GM19463 (cell line): ENCODE results near the gene ARSJ.
"Not testable (repeated sequence)": the region's sequence is repeated elsewhere in the genome, so short reads cannot be mapped to it uniquely, and the experiment has no call there.

Source experiments
- ATAC-seq: cut with Tn5 transposase; IDR thresholded peaks from one replicate; pipeline ENCODE4 v1.9.1; 2021; ENCODE audit warnings: mild to moderate bottlenecking, moderate library complexity; ENCODE audit not compliant: unreplicated experiment

ARSJ gene

DNA sequence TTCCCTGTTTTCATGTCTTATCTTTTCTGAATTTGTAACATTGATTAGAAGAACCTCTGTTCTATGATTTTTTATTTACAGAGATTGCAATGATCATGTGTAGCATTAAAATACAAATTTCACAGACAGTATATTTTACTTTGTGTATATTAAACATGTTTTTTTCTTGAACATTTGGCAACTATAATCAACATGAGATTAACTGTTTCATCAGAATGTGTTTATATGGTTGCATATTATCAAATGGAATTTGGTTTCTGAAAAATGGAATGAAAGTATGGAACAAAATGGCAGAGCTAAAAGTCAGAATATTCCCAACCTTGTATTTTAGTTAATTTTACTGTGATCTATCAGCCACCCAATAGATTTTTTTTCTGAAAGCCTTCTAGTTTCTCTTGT is 19.9 kb downstream of the ARSJ start:
- no peak for ATAC-seq

DNA sequence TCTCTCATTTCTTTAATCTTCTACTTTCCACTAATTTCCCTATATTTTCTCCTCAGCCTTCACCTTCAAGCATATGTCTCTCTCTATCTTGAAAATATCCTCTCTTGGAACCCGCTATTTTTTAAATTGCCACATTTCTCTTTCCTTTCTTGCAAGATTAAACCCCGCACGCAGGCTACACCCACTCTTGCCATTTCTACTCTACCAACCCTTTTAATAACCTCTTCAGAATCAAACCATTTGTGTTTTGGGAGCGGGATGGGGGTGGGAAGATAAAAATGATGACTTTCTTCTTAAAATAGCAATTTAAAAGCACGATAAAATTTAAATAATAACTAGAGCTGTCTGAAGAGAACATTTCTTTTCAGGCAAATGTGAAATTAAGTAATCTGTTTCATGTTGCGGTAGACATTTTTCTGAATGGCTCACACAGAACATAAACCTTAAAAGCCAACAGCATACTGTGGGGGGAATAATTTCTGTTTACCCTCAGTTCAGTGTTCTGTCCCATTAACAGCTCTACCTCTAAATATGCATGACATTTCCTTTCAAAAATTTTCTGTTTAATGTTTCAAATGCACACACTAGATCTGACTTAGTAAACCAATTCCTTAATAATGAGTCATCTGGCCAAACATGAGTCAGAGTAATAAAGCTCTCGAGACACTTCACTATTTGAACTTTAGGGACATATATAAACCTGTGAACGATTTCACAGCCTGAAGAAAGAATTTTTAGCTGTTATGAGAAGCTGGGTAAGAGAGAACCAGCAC is 20.5 kb downstream of the ARSJ start:
- ATAC-seq = no peak

DNA sequence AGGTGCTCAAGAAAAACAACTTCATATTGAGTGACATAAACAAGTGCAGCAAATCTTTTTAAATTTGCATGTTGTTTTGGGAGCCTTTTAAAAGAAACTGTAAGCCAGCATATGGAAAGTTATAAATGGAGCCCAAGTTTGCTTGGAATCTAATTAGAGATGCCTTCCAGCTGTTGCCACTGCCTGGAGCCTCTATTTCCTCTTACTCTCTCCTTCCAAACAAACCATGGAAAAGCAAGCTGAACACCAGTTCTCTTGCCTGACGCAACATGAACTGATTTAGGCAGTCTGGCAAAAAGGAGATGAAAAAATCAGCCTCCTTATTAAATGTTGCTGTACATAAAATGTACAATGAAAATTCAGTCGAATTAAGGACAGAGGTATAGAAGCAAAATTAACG is 21.5 kb downstream of the ARSJ start:
- no peak for ATAC-seq

DNA sequence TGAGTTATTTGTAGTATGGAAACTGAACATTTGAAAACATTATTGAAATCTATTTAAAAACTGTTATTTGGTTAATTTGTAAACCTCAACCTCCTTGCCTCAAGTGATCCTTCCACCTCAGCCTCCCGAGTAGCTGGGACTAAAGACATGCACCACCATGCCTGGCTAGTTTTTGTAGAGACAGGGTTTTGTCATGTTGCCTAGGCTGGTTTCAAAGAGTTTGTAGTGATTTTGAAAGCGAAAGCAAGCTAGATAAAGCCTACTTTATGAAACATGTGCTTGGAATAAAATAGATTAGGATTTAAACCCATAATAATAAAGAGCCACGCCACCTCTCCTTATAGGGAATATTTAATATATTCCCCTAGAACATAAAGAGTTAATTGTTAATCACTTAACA is 23.5 kb downstream of the ARSJ start:
- ATAC-seq = no peak

DNA sequence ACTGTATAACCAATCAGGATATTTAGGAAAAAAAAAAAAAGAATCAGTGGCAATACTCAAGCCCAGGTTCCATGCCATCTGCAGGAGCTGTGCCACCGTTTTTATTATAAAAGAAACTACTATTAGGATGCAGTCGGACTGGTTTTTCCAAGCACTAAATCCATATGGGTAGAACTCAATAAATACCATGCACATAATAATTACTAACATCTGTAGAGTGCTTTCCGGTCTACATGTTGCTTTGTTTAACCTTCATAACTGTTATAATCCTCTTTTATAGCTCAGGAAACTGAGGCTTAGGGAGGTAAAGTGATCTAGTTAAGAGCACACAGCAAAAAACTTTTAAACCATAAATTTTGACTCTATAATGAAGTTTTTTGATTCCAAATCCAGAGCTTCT is 24.0 kb downstream of the ARSJ start:
- no peak for ATAC-seq

DNA sequence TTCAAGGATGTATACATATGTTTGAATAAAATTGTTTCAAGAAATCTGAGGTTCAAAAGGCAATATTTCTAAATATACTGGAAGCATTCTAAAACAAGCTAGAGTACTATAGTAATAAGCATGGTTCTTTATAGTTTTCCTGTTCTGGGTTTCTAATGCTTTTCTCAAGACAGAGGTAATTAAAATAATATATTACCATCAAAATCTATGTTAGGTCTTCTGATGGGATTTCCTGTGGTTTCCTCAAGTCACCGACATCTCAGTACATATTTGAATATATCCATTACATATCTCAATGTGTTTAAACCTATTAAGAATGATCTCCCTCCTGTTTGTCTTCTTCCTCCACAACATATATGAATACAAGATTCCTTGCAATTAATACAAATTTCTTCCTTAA is 25.6 kb downstream of the ARSJ start:
- no peak for ATAC-seq

DNA sequence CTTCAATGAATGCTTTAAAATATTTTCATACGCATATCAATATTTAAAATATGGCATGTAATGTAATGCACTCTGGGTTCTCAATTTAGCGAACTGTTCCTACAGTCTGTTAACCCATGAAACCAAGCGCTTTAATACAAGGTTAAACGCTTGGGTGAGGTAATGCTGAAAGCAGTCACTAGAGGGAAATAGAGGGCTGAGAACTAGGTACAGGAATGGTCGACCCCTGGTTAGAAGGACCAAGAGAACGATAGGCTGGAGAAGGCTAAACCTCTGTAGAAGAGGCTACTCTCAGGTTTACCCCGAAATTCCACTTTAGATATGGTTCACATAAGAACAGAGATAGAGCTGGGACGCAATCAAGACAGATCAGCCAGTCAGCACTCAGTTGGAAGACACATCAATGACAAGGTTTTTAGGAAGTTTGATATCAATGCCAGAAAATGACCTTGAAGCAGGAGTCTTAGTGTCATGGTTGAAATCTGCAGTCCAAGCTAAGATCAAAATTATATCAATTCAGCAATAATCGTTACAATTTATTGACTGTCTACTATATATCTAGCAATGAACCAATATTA is 26.9 kb downstream of the ARSJ start:
- ATAC-seq = peak; percentile 93

DNA sequence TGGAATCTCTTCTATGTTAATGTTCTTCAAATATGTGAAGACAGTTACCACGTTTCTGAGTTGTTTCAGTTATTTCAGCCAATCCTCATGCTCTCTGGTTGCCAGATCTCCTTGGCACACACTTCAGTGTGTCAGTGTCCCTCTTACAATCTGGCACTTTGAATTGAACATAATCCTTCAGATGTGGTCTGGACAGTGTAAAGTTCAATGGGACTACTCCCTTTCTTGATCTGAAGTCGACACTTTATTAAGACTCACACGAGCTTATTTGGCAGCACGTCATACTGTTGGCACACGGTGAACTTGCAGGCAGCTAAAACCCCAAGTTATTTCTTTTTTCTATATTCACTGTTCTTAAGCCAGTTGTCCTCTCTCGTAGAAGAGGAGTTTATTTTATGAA is 28.2 kb downstream of the ARSJ start:
- no peak for ATAC-seq

DNA sequence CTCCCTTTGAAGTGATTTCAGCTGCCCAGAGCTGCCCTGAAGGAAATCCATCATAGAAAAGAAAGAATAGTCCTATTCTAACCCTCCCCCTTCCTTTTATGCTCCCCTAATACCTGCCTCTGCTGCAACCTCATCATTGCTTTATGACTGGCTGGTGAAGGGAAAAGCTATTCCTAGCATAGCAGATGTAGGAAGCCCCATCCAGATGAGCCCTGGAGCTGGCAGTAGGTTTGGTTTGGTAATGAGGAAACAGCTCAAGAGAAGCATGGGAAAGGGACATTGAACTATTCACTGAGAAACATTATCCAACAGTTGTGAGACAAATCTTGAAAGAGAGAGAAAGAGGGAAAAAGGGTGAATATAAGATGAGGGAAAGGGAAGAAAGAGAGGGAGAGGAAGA is 29.2 kb downstream of the ARSJ start:
- ATAC-seq = no peak

DNA sequence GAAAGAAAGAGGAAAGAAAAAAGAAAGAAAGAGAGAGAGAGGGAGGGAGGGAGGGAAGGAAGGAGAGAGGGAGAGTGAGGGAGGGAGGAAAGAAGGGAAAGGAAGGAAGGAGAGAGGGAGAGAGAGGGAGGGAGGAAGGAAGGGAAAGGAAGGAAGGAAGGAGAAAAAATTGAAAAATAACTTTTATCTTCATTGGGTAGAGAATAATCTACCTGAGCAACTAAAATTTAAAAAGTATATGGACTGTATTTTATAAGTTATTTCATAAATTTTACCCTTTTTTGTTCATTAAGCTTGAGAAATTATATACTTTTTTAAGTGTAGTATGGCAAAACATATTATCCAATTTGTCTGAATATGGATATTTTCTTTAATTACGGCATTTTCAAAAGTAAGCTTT is 32.0 kb downstream of the ARSJ start:
- no peak for ATAC-seq

DNA sequence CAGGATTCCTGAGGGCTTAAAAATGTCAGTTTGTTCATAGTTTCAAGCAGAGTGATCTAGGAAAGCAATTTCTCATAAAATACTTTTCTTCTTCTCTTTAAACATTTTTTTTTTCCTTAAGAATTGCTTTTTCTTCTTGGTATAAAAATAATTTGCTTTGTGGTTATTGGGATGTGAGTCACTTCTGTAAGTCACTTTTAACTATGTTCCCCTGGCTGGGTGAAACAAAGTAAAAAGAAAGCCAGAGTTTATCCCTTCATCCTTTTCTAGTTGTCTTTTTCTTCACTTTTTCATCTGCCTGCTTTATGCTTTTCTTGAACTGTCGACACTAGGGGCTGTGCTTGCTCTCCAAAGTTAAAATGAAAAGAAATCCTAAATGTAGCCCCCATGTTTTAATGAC is 33.5 kb downstream of the ARSJ start:
- no peak for ATAC-seq

DNA sequence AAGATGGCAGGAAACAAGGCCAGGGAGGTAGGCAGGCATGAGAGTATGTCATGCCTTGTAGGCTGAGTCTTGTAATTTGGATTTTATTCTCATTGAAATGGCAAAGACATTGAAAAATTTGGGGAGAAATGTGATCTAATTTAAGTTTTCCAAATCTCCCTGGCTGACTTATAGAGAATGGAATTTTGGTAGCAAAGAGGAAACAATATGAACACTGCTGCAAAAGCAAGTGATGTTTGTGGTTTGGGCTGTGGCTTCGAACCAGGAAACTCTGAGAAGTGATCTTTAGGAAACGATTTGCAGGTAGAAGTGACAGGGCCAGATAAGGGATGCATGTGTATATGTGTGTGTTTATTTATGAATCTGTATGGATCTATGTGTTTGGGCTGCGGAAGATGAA is 35.6 kb downstream of the ARSJ start:
- ATAC-seq = no peak

DNA sequence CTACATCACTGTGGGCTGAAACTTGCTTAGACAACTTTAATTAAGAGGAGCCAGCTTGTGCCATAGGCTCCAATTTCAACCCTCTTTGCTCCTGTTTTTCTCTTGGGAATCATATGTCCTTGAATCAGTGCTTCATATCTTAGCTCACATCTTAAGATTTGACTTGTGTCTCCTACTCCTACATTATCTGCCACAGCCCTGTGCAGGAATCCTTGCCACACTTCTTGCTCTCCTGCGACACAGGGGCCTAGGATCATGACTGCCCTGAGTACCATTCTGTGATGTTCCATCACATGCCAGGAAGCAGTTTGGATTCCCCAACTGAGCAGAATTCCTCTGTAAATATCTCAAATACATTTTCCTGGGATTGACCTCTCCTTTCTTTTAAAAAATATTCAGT is 36.4 kb downstream of the ARSJ start:
- ATAC-seq = no peak

DNA sequence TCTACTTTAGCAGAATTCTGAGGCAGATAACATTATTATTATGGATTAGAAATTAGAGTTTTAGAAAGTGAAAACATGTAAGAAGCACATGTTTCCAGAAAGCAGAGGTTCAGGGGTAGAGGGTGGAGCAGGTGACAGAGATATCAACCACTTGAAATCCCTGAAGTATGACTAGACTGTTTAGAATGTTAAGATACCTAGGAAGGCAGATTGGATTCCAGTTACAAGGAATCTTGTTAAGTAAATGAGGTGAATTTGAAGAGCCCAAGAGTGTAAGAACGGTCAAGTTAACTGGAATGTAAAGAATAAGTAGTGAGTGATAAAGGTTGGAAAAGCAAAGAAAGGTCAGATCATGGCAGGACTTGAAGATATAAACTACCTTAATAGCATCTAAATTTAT is 37.6 kb downstream of the ARSJ start:
- no peak for ATAC-seq

DNA sequence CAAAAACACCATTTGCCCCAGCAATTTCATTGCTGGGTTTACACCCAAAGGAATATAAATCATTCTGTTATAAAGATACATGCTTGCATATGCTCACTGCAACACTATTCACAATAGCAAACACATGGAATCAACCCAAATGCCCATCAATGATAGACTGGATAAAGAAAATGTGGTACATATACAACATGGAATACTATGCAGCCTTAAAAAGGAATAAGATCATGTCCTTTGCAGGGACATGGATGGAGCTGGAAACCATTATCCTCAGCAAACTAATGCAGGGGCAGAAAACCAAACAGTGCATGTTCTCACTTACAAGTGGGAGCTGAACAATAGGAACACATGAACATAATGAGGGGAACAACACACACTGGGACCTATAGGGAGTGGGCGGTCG is 39.3 kb downstream of the ARSJ start:
- not testable (repeated sequence) for ATAC-seq

DNA sequence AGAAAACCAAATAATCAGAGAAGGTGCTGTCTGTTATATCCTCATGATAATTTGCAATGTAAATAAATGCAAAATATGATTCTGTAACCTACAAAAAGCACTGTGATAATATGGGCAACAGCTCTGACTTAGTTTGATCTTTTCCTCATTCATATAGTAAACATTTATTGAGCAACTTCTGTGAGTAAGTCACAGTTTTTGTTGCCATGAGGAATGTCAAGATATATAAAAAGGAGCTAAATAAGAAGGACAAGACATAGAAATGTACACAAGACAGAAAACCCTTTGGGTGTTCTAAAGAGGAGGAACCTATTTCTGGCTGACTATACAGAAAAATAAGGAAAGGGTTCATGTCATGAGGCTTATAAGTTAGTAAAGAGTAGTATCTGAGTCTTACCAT is 44.3 kb downstream of the ARSJ start:
- ATAC-seq = no peak

DNA sequence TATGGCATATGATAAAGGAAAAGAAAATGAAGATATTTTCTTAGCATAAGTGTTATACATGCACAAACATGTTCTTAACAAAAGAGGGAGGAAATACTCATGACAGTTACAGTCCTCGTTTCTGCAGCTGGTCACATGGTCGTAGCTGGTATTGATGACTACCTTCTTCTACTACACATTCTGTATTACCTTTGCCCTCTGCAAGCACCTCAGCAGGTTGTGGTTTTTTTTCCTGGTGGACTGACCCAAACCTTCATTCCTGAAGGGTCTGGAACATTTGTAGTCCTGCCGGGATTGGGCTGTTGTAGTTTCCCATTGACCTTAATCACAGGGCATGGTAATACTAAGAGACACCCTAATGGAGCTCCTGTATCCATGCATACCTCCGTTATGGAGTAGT is 54.7 kb downstream of the ARSJ start:
- not testable (repeated sequence) for ATAC-seq

DNA sequence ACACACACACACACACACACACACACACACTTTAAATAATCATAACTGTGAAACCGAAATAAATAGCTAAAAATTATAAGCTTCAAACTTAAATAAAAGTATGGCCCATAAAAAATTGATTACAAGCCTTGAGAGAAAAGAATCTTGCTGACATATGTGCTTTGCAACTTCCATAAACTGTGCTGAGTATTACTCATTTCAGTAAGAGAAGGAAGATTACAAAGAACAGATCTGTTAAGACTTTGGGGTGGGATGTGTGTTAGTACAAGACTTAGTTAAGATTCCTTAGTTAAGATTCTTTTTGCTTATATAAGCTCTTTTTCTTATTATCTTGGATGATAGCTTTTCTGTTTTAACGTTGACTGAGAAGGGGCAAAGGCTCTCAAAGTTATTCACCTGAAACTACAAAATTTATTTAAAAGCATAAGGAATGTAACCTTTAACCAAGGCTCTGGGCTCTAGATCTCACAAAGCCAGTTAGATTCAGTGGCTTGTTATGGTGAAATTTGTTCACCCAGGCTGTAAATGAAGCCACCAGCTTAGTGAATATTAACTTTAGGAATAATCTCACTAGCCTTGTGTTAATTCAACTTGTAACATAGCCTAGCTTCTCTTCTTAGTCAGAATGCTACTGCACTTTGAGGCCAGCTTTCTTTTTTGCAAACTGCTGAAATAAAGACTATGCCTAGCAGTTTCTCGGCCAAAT is 58.2 kb downstream of the ARSJ start:
- peak; percentile 58 for ATAC-seq

DNA sequence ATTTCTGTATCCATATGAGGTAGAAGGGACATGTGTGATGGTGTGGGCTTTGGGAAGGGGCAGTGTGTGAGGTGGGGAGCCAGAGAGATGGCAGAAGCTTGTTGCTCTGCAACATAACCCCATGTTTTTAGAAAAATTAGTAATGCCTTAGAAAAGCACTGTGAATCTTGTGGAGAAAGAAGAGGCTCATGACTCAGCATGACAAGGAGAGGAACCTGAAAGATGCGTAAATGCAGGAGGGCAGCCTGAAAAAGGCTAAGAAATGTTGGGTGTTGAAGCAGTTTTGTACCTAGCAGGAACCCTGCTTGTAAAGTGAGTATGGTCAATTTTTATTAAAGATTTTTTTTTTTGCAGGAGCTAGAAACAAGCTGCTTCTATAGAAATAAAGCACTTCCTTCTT is 59.8 kb downstream of the ARSJ start:
- ATAC-seq = no peak

DNA sequence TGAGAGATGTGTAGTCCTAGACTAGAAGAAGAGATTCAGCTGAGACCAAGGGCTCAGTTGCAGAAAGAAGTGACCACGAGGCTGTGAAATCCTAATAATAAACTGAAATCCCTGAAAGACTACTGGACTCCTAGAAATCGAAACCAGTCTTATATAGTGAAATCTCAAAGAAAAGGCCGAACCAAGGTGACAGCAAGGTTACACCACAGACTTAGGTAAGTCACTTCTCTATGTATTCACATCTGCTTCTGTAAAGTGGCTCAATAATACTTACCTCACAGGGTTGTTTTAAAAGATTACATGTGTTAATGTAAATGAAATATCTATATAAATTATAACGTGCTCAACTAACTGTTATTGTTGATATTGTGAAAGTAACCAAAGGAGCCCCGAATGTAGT is 60.3 kb downstream of the ARSJ start:
- no peak for ATAC-seq

DNA sequence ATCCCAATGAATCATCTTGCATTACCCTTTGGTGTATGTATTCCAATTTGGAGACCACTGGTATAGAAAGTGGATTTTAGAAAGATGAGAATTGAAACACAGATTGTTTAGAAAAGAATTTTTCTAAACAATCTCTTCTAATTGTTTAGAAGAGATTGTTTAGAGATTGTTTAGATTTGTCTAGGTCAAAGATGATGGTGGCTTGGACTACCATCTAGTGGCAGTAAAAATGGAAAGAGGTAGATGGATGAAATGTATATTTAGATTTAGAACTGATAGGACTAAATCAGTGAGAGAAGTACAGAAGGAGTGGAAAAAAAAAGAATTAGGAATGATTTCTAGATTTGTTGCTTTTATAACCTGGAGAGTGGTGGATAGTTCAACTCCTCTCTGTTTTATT is 70.6 kb downstream of the ARSJ start:
- ATAC-seq = no peak

DNA sequence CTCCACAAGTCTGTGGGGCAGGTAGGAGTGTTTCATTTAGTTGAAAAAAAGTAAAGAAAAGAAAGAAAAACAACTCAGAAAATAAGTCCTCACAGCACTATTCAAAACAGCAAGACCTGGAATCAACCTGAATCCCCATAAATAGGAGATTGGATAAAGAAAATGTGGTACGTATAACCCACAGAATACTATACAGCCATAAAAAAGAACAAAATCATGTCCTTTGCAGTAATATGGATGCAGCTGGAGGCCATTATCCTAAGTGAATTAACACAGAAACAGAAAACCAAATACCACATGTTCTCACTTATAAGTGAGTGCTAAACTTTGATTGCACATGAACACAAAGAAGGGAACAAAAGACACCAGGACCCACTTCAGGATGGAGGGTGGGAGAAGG is 71.9 kb downstream of the ARSJ start:
- ATAC-seq = no peak
